Measurements from ENCODE around the gene CAT. TPM values are rescaled to one million over a fixed set of nuclear protein-coding genes. Genes with fewer than 3 reads are reported as not detected.

CAT gene
- total RNA-seq, 5 donors from 2014 or later (not counting 1 experiment from before 2014, with no cell fraction given) = 26.2 to 43.5 (median 37.6) TPM

GRCh38 chr11:34502949-34503348 is 64.2 kb downstream of the CAT start:
- no peaks in the 10 kb centered on the region for H3K9me3 Mint-ChIP-seq
- ChIA-PET POLR2A (no interaction called here), CTCF (no interaction called here)
- no peaks in the 10 kb centered on the region for H3K4me1 Mint-ChIP-seq
- Histone ChIP-seq H3K27ac (ENCODE audit: low read length) (no peak overlapping the region), H3K27me3 (replicated peaks in 1 of 2; ENCODE audit: control insufficient read depth in 2 of 2, extremely low read depth in 1 of 2, insufficient read depth in 2 of 2, low read length in 1 of 2) (peaks cover 0 to 8% of the 10 kb centered on the region in 2 experiments), H3K36me3 (ENCODE audit: control insufficient read depth in 2 of 2, extremely low read depth in 1 of 2, insufficient read depth in 1 of 2, low read length in 1 of 2) (no peaks in the 10 kb centered on the region), H3K4me3 (ENCODE audit: control insufficient read depth in 1 of 2, extremely low read depth in 1 of 2, low read length in 1 of 2) (no peak overlapping the region), H3K9me3 (no peaks in the 10 kb centered on the region), H3K4me1 (ENCODE audit: control insufficient read depth in 1 of 2, extremely low read depth in 1 of 2, insufficient read depth in 2 of 2, low read length in 2 of 2) (no peaks in the 10 kb centered on the region)
- H3K27me3 Mint-ChIP-seq = peaks cover 2 to 5% of the 10 kb centered on the region in 2 donors
- 95% methylated on average over 3 of the region's 3 CpGs for WGBS (ENCODE audit: insufficient coverage)
- H3K27ac Mint-ChIP-seq = no peak overlapping the region
- no peak for ATAC-seq (replicated peaks in 1 of 4)
- H3K4me3 Mint-ChIP-seq = no peak overlapping the region
- no peak for DNase-seq
- no peaks in the 10 kb centered on the region for H3K36me3 Mint-ChIP-seq

GRCh38 chr11:34505874-34506273 is 67.1 kb downstream of the CAT start:
- H3K9me3 Mint-ChIP-seq = no peaks in the 10 kb centered on the region
- ChIA-PET CTCF (no interaction called here), POLR2A (no interaction called here)
- Histone ChIP-seq H3K27ac (ENCODE audit: low read length) (no peak overlapping the region), H3K36me3 (ENCODE audit: control insufficient read depth in 2 of 2, extremely low read depth in 1 of 2, insufficient read depth in 1 of 2, low read length in 1 of 2) (no peaks in the 10 kb centered on the region), H3K9me3 (no peaks in the 10 kb centered on the region), H3K4me1 (ENCODE audit: control insufficient read depth in 1 of 2, extremely low read depth in 1 of 2, insufficient read depth in 2 of 2, low read length in 2 of 2) (no peaks in the 10 kb centered on the region), H3K4me3 (ENCODE audit: control insufficient read depth in 1 of 2, extremely low read depth in 1 of 2, low read length in 1 of 2) (no peak overlapping the region), H3K27me3 (replicated peaks in 1 of 2; ENCODE audit: control insufficient read depth in 2 of 2, extremely low read depth in 1 of 2, insufficient read depth in 2 of 2, low read length in 1 of 2) (peaks cover 0 to 6% of the 10 kb centered on the region in 2 experiments)
- no peak overlapping the region for H3K27ac Mint-ChIP-seq
- H3K27me3 Mint-ChIP-seq = no peaks in the 10 kb centered on the region
- no peaks in the 10 kb centered on the region for H3K4me1 Mint-ChIP-seq
- WGBS (ENCODE audit: insufficient coverage) = 80% methylated on average over 1 of the region's 5 CpGs
- no peaks in the 10 kb centered on the region for H3K36me3 Mint-ChIP-seq
- no peak for DNase-seq
- no peak for ATAC-seq (replicated peaks in 1 of 4)
- H3K4me3 Mint-ChIP-seq = no peak overlapping the region

- H3K4me1 ChIP-seq (ENCODE audit: control insufficient read depth in 1 of 2, extremely low read depth in 1 of 2, insufficient read depth in 2 of 2, low read length in 2 of 2) = no peaks in the 10 kb centered on the region
- peaks cover 0 to 4% of the 10 kb centered on the region in 2 experiments for H3K27me3 ChIP-seq (replicated peaks in 1 of 2; ENCODE audit: control insufficient read depth in 2 of 2, extremely low read depth in 1 of 2, insufficient read depth in 2 of 2, low read length in 1 of 2)
- H3K4me3 Mint-ChIP-seq = no peak overlapping the region
- H3K9me3 ChIP-seq = no peaks in the 10 kb centered on the region
- H3K9me3 Mint-ChIP-seq = no peaks in the 10 kb centered on the region
- no peaks in the 10 kb centered on the region for H3K36me3 Mint-ChIP-seq
- POLR2A ChIA-PET = no interaction called here
- DNase-seq (no peak), ATAC-seq (replicated peaks in 1 of 4) (no peak)
- no peaks in the 10 kb centered on the region for H3K4me1 Mint-ChIP-seq
- CTCF ChIA-PET = no interaction called here
- H3K4me3 ChIP-seq (ENCODE audit: control insufficient read depth in 1 of 2, extremely low read depth in 1 of 2, low read length in 1 of 2) = no peak overlapping the region
- 100% methylated on average over 1 of the region's 6 CpGs for WGBS (ENCODE audit: insufficient coverage)
- H3K27ac Mint-ChIP-seq = no peak overlapping the region
- no peaks in the 10 kb centered on the region for H3K27me3 Mint-ChIP-seq
- H3K36me3 ChIP-seq (ENCODE audit: control insufficient read depth in 2 of 2, extremely low read depth in 1 of 2, insufficient read depth in 1 of 2, low read length in 1 of 2) = no peaks in the 10 kb centered on the region
- no peak overlapping the region for H3K27ac ChIP-seq (ENCODE audit: low read length)
These were observed 68.4 kb downstream of the CAT start for GRCh38 chr11:34507156-34507555.

- Mint-ChIP-seq H3K36me3 (no peaks in the 10 kb centered on the region), H3K27ac (no peak overlapping the region), H3K4me3 (no peak overlapping the region), H3K4me1 (no peaks in the 10 kb centered on the region), H3K27me3 (no peaks in the 10 kb centered on the region), H3K9me3 (no peaks in the 10 kb centered on the region)
- H3K36me3 ChIP-seq (ENCODE audit: control insufficient read depth in 2 of 2, extremely low read depth in 1 of 2, insufficient read depth in 1 of 2, low read length in 1 of 2) = no peaks in the 10 kb centered on the region
- DNase-seq = no peak
- no peak overlapping the region for H3K27ac ChIP-seq (ENCODE audit: low read length)
- POLR2A ChIA-PET = no interaction called here
- no peaks in the 10 kb centered on the region for H3K9me3 ChIP-seq
- ATAC-seq (replicated peaks in 1 of 4) = no peak
- CTCF ChIA-PET = no interaction called here
- WGBS (ENCODE audit: insufficient coverage) = no CpG with 5 or more reads among the region's 5 CpGs
- no peaks in the 10 kb centered on the region for H3K4me1 ChIP-seq (ENCODE audit: control insufficient read depth in 1 of 2, extremely low read depth in 1 of 2, insufficient read depth in 2 of 2, low read length in 2 of 2)
- H3K4me3 ChIP-seq (ENCODE audit: control insufficient read depth in 1 of 2, extremely low read depth in 1 of 2, low read length in 1 of 2) = no peak overlapping the region
- H3K27me3 ChIP-seq (replicated peaks in 1 of 2; ENCODE audit: control insufficient read depth in 2 of 2, extremely low read depth in 1 of 2, insufficient read depth in 2 of 2, low read length in 1 of 2) = no peaks in the 10 kb centered on the region
These were observed 68.9 kb downstream of the CAT start for GRCh38 chr11:34507610-34508009.

- WGBS (ENCODE audit: insufficient coverage) = no CpG with 5 or more reads among the region's 2 CpGs
- Mint-ChIP-seq H3K4me3 (no peak overlapping the region), H3K9me3 (no peaks in the 10 kb centered on the region), H3K27me3 (no peaks in the 10 kb centered on the region), H3K36me3 (no peaks in the 10 kb centered on the region), H3K4me1 (no peaks in the 10 kb centered on the region), H3K27ac (no peak overlapping the region)
- Histone ChIP-seq H3K27me3 (replicated peaks in 1 of 2; ENCODE audit: control insufficient read depth in 2 of 2, extremely low read depth in 1 of 2, insufficient read depth in 2 of 2, low read length in 1 of 2) (no peaks in the 10 kb centered on the region), H3K36me3 (ENCODE audit: control insufficient read depth in 2 of 2, extremely low read depth in 1 of 2, insufficient read depth in 1 of 2, low read length in 1 of 2) (no peaks in the 10 kb centered on the region), H3K9me3 (no peaks in the 10 kb centered on the region), H3K4me1 (ENCODE audit: control insufficient read depth in 1 of 2, extremely low read depth in 1 of 2, insufficient read depth in 2 of 2, low read length in 2 of 2) (no peaks in the 10 kb centered on the region), H3K27ac (ENCODE audit: low read length) (no peak overlapping the region), H3K4me3 (ENCODE audit: control insufficient read depth in 1 of 2, extremely low read depth in 1 of 2, low read length in 1 of 2) (no peak overlapping the region)
- POLR2A ChIA-PET = no interaction called here
- DNase-seq (no peak), ATAC-seq (replicated peaks in 1 of 4) (no peak)
- CTCF ChIA-PET = no interaction called here
These were observed 69.8 kb downstream of the CAT start for GRCh38 chr11:34508524-34508923.

- Histone ChIP-seq H3K4me1 (ENCODE audit: control insufficient read depth in 1 of 2, extremely low read depth in 1 of 2, insufficient read depth in 2 of 2, low read length in 2 of 2) (no peaks in the 10 kb centered on the region), H3K4me3 (ENCODE audit: control insufficient read depth in 1 of 2, extremely low read depth in 1 of 2, low read length in 1 of 2) (no peak overlapping the region), H3K9me3 (no peaks in the 10 kb centered on the region), H3K27ac (ENCODE audit: low read length) (no peak overlapping the region), H3K27me3 (replicated peaks in 1 of 2; ENCODE audit: control insufficient read depth in 2 of 2, extremely low read depth in 1 of 2, insufficient read depth in 2 of 2, low read length in 1 of 2) (no peaks in the 10 kb centered on the region), H3K36me3 (ENCODE audit: control insufficient read depth in 2 of 2, extremely low read depth in 1 of 2, insufficient read depth in 1 of 2, low read length in 1 of 2) (no peaks in the 10 kb centered on the region)
- Mint-ChIP-seq H3K27me3 (no peaks in the 10 kb centered on the region), H3K36me3 (no peaks in the 10 kb centered on the region), H3K27ac (no peak overlapping the region), H3K4me3 (no peak overlapping the region), H3K4me1 (no peaks in the 10 kb centered on the region), H3K9me3 (no peaks in the 10 kb centered on the region)
- CTCF ChIA-PET = no interaction called here
- ATAC-seq (replicated peaks in 1 of 4) = no peak
- 36% methylated on average over 4 of the region's 5 CpGs for WGBS (ENCODE audit: insufficient coverage)
- POLR2A ChIA-PET = no interaction called here
- DNase-seq = no peak
These were observed 70.7 kb downstream of the CAT start for GRCh38 chr11:34509336-34509876.

GRCh38 chr11:34510218-34510617 is 71.5 kb downstream of the CAT start:
- H3K4me3 Mint-ChIP-seq = no peak overlapping the region
- H3K9me3 ChIP-seq = no peaks in the 10 kb centered on the region
- no peaks in the 10 kb centered on the region for H3K4me1 Mint-ChIP-seq
- ATAC-seq (replicated peaks in 1 of 4) = no peak
- H3K27ac Mint-ChIP-seq = no peak overlapping the region
- no peaks in the 10 kb centered on the region for H3K27me3 Mint-ChIP-seq
- no peaks in the 10 kb centered on the region for H3K9me3 Mint-ChIP-seq
- no peaks in the 10 kb centered on the region for H3K27me3 ChIP-seq (replicated peaks in 1 of 2; ENCODE audit: control insufficient read depth in 2 of 2, extremely low read depth in 1 of 2, insufficient read depth in 2 of 2, low read length in 1 of 2)
- no peak for DNase-seq
- no peaks in the 10 kb centered on the region for H3K36me3 ChIP-seq (ENCODE audit: control insufficient read depth in 2 of 2, extremely low read depth in 1 of 2, insufficient read depth in 1 of 2, low read length in 1 of 2)
- no peaks in the 10 kb centered on the region for H3K4me1 ChIP-seq (ENCODE audit: control insufficient read depth in 1 of 2, extremely low read depth in 1 of 2, insufficient read depth in 2 of 2, low read length in 2 of 2)
- no peaks in the 10 kb centered on the region for H3K36me3 Mint-ChIP-seq
- CTCF ChIA-PET = interaction anchor here in 1 of 2 donors (0.7 kb wide), 1 partner anchor 28 kb away, joined by 3 read pairs; no protein-coding TSS in a partner anchor
- no peak overlapping the region for H3K27ac ChIP-seq (ENCODE audit: low read length)
- POLR2A ChIA-PET = no interaction called here
- H3K4me3 ChIP-seq (ENCODE audit: control insufficient read depth in 1 of 2, extremely low read depth in 1 of 2, low read length in 1 of 2) = no peak overlapping the region
